Measurements from ENCODE around the gene PEPD.

DNA sequence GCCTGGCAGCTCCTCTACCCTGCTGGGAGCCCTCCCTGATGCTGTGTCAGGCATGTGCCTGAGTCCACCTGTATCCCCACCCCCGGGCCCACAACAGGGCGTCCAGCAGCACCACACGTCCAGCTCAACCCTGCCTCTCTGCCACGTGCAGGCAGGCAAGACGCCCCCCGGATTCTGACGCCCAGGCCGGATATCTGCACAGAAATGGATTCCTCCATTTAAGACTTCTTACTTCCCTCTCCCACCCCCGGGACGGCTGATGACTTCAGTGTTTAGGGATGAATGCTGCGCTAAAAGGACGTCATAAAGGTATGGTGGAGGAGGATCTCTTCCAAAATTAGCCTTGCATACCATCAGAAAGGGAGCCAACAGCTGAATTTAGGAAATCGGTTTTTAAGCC is 10.2 kb downstream of the PEPD start:
- TF ChIP-seq, protein P1, sequence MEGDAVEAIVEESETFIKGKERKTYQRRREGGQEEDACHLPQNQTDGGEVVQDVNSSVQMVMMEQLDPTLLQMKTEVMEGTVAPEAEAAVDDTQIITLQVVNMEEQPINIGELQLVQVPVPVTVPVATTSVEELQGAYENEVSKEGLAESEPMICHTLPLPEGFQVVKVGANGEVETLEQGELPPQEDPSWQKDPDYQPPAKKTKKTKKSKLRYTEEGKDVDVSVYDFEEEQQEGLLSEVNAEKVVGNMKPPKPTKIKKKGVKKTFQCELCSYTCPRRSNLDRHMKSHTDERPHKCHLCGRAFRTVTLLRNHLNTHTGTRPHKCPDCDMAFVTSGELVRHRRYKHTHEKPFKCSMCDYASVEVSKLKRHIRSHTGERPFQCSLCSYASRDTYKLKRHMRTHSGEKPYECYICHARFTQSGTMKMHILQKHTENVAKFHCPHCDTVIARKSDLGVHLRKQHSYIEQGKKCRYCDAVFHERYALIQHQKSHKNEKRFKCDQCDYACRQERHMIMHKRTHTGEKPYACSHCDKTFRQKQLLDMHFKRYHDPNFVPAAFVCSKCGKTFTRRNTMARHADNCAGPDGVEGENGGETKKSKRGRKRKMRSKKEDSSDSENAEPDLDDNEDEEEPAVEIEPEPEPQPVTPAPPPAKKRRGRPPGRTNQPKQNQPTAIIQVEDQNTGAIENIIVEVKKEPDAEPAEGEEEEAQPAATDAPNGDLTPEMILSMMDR (IDR thresholded peaks at IDR 0.05): no peak
- TF ChIP-seq POLR2A (IDR thresholded peaks at IDR 0.05): no peak

All from Peyer's patch (tissue), 4 donors.